HG03469 (cell line): ENCODE data around the gene GCSH.
"Not testable (repeated sequence)": the region's sequence is repeated elsewhere in the genome, so short reads cannot be mapped to it uniquely, and the experiment has no call there.

Experiments used
- ATAC-seq: cut with Tn5 transposase; IDR thresholded peaks from one replicate; pipeline ENCODE4 v1.9.1; 2021; ENCODE audit warnings: mild to moderate bottlenecking, moderate library complexity, moderate number of reproducible peaks; ENCODE audit not compliant: unreplicated experiment

The GCSH gene

DNA sequence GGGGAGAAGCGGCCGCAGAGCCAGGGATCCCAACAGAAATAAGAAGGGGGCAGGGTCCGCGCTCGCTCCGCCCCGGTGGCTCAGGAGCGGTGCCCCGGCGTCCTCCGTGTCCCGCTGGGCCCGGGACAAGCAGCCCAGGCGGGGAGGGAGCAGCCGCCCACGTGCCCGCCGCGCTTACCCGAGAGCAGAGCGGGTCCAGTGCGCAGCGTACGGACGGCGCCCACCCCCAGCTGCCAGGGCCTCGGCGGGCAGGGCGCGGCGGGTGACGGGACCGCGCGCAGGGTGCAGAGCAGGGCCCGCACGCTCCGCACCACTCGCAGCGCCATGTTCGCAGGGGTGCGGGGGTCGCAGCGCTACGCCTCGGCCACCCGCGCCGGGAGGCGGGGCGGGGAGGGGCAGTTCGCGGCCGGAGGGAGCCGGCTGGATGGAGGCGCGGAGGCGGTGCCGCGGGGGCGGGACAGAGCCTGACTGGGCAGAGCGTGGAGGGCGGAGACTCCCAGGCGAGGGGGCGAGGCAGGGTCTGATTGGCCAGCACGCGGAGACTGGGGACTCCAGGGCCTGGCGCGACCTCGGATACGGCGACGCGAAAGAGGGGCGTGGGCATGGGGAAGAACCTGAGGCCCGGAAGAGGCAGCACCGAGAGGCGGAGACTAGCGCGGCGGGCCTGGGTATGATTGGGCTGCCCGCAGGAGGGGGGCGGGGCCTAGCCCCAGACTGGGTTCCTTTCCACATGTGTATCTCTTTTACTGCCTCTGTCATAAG lies at the start of gene GCSH:
Gene GCSH, minus strand, starts transcription at position 443 of the 762 bp plus-strand sequence. Its CDS starts 117 bp downstream, at position 326.
- peak; percentile 92 for ATAC-seq

DNA sequence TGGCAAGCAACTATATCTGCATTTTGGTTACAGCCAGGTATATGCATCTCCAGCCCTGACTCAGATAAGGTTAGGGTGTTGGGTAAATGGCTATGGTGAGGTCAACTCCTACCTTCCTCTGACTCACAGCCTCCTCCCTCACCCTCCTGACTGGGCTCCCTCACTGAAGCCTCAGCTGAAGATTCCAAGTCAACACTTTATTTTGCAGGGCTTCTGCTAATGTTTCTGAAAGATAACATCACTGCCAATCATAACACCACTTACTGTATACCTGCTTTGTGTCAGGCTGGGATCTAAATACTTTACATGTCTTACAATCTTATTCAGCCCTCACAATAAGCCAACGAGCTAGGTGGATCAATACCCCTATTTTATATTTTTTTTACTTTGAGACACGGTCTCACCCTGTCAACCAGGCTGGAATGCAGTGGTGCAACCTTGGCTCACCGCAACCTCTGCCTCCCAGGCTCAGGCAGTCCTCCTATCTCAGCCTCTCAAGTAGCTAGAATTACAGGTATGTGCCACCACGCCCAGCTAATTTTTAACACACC lies 47.8 kb upstream of the GCSH start:
- ATAC-seq, result no peak

DNA sequence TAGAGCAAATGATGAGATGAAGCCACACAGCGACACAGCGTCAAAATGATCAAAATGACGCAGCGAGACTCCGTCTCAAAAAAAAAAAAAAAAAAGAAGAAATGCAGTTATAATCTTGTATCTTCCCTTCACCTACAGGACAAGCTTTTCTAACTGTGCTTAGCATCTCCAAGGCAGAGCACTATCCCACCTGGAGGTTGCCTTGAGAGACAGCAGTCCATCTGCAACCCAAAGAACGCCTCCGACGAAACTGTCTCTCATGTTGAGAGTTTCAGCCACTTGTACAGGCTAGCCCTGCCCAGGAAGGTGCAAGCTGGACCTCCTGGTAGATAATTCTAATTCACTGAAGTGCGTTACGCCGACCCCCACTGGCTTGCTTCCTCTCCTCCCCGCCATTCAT lies 46.7 kb upstream of the GCSH start:
- ATAC-seq, result no peak

DNA sequence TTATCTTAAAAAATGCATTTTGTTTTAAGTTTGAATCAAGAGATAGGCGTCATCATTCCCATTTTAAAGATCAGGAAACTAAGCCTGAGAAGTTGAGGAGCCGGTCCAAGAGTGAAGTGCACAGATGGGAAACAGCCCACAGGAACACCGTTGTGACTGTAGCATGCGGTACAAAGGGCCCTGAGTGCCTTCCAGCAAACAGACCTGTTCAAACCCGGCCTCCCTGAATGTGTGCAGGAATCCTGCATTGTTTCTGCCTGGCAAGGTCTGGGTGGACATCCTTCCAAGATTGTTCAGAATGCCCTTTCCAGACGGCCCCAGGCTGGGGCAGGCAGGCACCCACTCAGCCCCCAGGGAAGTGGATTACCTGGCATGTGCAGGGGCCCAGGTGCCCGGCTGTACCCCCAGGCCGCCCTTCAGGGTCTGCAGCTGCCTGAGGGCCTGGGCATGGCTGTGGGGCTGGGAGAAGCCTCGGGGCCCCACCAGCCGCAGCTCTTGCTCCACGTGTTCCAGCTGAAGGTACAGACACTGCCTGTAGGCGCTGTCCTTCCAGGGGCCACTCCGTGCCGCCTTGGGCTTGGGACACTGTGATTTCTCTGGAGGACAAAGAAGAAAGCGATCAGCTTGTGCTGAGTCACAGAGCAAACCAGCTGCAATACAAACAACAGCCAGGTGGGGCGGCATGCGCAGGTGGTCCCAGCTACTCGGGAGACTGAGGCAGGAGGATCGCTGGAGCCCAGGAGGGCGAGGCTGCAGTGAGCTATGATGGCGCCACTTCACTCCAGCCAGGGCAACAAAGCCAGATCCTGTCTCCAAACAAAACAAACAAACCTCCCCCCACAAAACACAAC lies 45.0 kb upstream of the GCSH start:
- ATAC-seq, result no peak

DNA sequence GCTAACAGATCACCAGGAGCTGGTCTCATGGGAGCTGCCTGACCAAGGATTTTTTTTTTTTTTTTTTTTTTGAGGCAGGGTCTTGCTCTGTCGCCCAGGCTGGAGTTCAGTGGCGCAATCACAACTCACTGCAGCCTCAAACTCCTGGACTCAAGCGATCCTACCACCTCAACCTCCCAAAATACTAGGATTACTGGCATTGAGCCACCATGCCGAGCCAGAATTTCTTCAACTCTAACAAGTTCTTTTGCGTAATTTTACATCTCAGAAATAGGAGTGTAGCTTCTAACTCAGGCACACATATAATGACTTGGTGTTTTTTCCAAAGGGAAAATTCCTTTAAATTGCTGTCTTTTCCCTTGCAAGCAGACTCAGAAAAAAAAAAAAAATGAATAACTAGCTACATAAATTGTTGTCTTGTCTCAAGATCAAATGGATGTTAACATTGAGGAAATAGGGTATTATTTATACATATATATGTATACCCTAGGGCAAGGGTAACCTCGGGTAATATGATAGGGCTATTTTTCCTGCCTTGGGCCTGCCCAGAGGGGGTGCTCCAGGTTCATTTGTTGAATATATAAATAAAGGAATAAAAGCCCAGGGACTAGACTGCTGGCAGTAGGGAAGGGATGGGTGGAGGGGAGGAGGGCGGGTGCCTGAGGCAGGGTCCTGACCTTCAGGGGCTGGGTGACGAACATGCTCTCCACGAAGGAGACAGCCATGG lies 42.8 kb upstream of the GCSH start:
- ATAC-seq, result no peak

DNA sequence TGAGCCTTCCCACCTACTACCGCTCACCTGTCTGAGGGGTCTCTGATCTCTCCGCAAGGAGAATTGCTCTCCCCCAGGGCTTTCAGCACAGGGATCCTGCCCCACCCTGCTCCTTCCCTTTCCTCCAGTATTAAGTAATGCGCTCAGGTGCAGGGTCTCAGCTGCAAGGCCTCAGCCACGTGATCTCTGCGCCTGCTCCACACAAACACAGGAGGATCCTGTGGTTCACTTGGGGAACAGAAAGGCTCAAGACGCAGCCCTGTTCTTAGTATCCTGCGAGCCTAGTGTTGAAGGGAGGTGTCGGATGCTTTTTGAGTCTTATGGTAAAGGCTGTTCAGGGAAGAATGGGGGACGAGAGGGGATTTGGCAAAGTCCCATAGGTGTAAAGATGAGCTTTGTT lies 41.6 kb upstream of the GCSH start:
- ATAC-seq, result no peak

DNA sequence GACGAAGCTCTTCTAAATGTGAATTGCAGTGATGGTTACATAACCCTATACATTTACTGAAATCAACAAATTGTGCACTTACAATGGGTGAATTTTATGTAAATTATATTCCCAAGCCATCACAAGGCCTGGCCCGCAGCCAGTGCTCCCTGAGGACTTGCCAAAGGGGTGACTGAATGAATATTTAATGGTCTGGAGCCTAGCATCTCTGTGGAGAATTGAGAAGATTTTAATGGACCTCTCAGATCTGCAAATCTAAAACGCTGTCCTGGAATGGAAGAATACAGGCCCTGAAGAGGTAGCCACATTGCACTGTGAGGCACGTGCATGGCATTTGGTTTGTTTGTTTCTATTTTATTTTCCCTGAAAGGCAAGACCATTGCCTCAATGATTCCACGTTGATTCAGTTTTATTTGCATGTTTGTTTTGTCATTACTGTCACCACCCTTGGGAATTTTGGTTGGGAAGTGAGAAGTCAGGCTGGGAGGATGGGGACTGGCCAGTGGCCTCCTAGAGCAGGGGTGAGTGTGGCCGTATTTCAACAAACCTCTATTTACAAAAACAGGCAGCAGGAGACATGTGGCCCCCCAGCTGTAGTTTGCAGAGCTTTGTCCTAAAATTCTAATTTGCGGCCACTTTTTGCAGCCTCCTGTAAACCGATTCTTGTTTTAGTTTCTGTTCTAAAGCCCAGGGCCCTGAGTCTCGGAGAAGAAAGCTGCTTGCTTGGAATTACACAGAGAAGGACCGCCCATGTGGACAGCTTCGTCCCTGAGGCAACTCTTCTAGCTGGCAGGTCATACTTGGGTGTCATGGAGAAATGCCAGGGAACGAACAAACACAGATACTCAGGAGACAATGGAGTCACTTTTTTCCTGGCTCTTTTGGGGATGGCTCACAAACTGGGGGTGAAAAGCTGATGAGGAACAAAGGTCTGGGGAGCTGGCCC lies 40.5 kb upstream of the GCSH start:
- ATAC-seq, result no peak

DNA sequence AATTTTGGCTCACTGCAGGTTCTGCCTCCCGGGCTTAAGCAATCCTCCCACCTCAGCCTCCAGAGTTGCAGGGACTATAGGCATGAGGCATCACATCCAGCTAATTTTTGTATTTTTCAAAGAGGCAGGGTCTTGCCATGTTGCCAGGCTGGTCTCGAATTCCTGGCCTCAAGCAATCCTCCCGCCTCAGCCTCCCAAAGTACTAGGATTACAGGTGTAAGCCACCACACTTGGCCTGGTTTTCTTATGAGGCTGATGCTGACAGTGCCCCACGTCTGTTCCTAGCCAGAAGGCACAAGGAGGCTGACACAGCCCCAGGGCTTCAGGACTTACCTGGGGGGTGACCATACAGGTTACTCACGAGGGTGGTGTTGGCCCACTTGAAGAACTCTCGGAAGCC lies 33.9 kb upstream of the GCSH start:
- ATAC-seq, result no peak

DNA sequence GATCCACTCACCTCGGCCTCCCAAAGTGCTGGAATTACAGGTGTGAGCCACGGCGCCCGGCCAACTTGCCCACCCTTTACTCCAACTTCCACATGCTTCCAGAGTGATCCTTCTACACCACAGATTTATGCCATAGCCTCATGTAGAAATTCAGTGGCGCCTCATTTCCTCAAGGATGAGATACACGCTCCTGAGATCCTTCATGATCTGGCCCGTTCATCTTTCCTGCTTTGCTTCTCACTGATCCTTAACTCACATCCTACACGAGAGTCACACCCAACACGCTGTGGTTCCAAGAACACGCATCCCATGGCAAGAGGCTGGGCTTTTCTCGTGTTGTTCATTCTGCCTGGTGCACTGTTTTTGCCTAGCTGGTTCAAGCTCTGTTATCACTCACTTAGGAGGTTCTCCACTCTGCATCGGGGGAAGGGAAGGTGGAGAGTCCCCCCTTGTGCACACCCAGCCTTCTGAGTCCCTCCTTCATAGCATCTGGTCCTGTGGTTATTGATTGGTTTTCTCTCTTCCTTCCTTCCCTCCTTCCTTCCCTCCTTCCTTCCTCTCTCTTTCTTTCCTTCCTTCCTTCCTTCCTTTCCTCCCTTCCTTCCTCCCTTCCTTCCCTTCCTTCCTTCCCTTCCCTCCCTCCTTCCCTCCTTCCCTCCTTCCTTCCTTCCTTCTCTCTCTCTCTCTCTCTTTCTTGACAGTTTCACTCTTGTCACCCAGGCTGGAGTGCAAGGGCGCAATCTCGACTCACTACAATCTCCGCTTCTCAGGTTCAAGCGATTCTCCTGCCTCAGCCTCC lies 32.7 kb upstream of the GCSH start:
- no peak for ATAC-seq

DNA sequence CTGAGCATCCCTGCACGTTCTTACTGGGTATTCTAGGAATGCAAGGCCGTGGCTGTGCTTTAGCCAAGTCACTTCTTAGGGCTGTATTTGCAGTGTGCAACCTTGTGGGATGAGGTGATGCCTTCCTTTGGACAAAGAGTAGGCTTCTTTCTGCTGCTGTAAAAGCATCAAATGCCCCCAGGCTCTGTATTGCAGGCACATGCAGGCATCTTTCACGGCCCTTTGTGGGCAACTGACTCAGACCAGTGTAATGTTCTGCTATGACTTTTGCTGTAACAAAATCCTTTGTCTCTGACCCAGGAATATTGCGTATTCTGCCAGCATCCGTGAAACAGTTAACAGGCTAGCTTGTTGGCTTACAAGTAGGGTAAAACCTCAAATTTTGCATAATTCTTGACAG lies 30.9 kb upstream of the GCSH start:
- no peak for ATAC-seq

DNA sequence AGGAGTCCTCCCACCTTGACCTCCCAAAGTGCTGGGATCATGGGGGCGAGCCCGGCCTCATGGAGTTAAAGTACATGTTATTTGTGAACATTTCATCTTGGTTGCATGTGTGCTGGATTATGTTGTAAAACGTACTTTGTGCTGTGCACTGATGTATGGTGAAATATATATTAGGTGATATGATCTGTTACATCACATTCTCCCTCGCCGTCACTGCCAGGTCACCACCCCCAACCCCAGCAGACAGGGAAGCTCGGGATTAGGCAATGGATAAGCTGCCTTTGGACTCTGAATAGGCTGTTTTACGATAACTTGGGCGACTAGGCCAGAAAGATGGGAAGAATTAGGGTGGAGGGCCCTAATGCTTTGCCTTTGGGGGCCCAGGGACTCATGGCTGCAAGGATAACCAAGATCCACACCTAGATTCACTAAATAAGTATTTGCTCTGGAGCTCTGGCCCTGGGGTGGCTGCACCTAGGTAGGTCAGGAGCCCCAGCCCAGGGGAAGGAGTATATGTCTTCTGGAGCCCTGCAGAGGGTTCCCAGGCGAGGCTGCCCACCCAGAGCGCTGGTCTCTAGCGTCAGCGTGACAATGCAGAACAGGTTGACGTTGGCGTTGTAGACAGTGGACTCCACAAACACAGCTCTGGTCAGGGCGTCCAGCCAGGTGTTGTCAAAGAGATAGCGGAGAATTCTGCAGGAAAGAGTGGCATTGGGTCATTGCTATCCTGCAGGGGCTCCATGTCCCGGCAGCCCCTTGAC lies 27.1 kb upstream of the GCSH start:
- ATAC-seq, result no peak

DNA sequence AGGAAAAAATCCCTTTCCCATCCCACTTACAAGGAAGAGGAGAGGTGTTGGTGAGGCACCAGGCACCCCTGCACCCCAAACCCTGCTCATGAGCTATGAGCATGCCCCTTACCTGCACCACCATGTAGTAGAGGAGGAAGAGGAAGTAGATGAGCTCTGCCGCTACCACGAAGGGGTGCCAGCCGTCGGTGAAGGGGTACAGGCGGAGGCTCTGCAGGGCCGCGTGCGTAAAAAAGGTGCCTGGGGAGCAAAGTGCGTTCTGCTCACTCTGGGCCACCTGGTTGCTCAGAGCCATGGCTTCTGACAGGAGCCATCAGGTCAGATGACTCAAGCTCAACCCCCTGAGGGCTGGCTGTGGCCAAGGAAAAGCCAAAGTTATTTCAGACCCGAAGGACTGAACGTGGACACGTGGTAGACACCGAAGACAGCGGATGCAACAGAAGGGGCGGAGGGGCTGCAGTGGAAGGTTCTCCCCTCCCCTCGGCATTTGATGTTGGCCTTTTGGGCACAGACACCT lies 25.3 kb upstream of the GCSH start:
- ATAC-seq, result no peak

DNA sequence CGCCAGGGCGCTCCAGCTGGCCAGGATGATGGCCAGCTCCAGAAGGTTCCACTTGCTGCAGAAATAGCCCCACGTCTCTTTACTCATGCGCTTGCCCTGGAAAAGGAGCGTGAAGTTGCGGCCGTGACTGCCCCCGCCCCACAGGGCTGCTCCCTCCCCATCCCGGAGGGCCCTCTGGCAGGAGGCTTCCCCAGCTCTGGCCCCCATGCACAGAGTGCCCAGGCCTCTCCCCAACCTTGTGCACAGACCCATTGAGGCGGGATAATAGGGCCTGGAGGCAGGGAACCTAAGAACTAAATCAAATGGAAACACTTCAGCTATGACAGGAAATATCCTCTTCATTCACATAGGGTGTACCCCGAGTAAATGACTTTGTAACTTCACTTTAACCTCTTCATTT lies 21.2 kb upstream of the GCSH start:
- no peak for ATAC-seq

DNA sequence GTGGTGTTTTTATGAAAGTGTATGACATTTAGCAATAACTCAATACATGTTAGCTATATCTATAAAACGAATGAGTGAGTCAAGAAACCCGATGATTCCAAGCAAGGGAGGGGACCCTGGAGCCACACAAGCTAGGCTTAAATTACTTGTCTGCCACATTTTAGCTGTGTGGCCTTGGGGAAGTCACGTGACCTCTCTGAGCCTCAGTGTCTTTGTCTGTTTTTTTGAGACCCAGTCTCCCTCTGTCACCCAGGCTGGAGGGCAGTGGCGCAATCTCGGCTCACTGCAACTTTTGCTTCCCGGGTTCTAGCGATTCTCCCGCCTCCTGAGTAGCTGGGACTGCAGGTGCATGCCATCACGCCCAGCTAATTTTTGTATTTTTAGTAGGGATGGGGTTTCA lies 20.1 kb upstream of the GCSH start:
- no peak for ATAC-seq

DNA sequence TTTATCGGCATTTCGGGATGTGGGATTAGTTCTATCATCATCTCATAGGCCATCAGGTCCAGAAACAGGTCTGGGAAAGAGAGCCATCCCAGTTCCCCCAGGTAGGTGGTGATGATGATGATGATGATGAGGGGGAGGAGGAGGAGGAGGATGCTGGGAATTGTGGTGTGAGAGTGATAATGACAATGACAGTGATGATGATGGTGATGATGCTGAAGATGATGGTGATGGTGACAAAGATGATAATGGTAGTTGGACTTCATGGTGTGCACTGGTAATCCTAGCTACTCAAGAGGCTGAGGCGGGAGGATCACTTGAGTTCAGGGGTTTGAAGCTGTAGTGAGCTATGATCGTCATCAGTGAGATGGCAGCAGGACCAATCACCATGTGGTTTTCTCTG lies 16.3 kb upstream of the GCSH start:
- no peak for ATAC-seq

DNA sequence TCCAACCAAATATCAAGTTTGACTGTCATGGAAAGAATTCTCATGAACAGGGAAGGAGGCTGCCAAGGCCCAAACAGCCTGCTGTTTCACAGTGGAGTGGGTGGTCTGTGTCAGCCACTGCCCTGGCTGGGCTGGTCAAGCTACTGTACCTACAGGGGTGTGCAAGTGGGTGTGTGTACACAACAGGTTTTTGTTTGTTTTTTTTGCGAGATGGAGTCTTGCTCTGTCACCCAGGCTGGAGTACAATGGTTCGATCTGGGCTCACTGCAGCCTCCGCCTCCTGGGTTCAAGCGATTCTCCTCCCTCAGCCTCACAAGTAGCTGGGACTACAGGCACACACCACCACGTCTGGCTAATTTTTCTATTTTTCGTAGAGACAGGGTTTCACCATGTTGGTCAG lies 13.1 kb upstream of the GCSH start:
- ATAC-seq, result not testable (repeated sequence)

DNA sequence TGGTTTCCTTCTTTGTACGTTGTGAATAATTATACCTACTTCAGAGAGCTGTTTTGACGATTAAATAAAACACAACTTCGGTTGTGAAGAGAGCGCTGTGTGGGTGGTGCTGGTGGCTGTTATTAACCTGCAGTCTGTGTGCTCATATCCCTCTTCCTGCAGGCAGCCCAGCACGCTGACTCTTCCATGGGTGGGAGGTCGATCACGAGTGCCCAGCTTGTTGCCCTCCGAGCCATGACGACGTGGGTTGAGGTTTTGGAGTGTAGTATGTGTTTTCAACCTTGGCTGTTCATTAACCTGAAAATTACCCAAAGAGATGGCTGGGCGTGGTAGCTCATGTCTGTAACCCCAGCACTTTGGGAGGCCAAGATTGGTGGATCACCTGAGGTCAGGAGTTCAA lies 11.3 kb upstream of the GCSH start:
- no peak for ATAC-seq

DNA sequence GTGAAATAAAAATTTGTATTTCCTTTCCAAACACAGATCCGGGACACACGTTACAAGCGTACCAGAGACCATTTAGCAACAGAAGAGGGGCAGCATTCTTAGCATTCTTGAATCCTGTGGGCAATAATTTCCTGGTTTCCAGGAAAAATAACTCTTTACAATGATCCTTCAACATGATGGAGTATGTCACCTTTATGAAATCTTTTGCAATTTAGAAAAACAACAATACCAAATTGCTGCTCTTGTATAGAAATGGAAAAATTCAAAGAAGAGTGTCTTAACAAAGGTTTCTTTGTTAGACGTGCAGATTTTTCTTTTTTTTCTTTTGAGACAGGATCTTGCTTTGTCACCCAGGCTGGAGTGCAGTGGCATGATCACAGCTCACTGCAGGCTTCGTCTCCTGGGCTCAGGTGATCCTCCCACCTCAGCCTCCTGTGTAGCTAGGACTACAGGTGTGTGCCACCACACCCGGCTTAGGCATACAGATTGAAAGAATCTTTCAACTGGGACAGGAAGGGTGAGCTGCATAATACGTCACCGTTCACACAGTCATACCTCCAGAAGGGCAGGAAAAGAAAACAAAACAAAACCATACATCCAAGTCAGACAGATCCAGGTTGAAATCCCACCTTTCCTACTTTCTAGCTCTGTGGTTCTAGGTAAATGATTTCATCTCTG lies 10.8 kb upstream of the GCSH start:
- no peak for ATAC-seq
